Suprapubic skin (tissue), 4 donors: ENCODE measurements around the gene C3orf20. TPM values are rescaled to one million over a fixed set of nuclear protein-coding genes. Genes with fewer than 3 reads are reported as not detected.

Source experiments
- DNase-seq, 2 donors: peaks; one replicate each; pipeline ENCODE4 v3.0.0-alpha.2; 2019; ENCODE audit warnings: low spot score in 2 of 2
- H3K27ac ChIP-seq: fragments of 200-600 bp; sonication (generic); one replicate; pipeline ENCODE4 v1.5.1; 2019
- H3K27me3 ChIP-seq: fragments of 200-600 bp; sonication (generic); one replicate; pipeline ENCODE4 v1.5.1; 2019
- H3K36me3 ChIP-seq: fragments of 200-600 bp; sonication (generic); one replicate; pipeline ENCODE4 v1.5.1; 2019
- H3K4me1 ChIP-seq: fragments of 200-600 bp; sonication (generic); one replicate; pipeline ENCODE4 v1.5.1; 2019
- H3K4me3 ChIP-seq: fragments of 200-600 bp; sonication (generic); one replicate; pipeline ENCODE4 v1.5.1; 2019; ENCODE audit warnings: mild to moderate bottlenecking
- H3K9me3 ChIP-seq: fragments of 200-600 bp; sonication (generic); one replicate; pipeline ENCODE4 v1.5.1; 2019
- CTCF ChIP-seq, 2 donors: fragments of 200-600 bp in 1 of 2; fragments of 450-650 bp in 1 of 2; sonication (generic) in 1 of 2; IDR thresholded peaks; one replicate each; pipeline ENCODE4 v1.5.1; 2016 to 2019; ENCODE audit warnings: antibody characterized with exemption in 2 of 2, mild to moderate bottlenecking in 1 of 2, moderate library complexity in 1 of 2
- EP300 ChIP-seq: sonication (generic); formaldehyde crosslinking; IDR thresholded peaks from one replicate; pipeline ENCODE4 v1.6.1; 2017; ENCODE audit warnings: antibody characterized with exemption
- POLR2A ChIP-seq, 2 donors: fragments of 450-650 bp; IDR thresholded peaks; one replicate each; pipeline ENCODE4 v1.6.1; 2017; ENCODE audit warnings: antibody characterized with exemption in 2 of 2, mild to moderate bottlenecking in 2 of 2, moderate library complexity in 2 of 2
- POLR2AphosphoS5 ChIP-seq, 3 donors: sonication (generic); formaldehyde crosslinking; IDR thresholded peaks; one replicate each; pipeline ENCODE4 v1.6.1; 2017; ENCODE audit warnings: antibody characterized with exemption in 3 of 3
- WGBS: methylation state at CpG from one replicate; pipeline ENCODE4 v1.1.5; 2018; 5-methylcytosine and 5-hydroxymethylcytosine counted together
- total RNA-seq, 4 donors: library from RNA; depleted of rRNA; stranded (reverse); fragments of >200 nt; gene quantifications; one replicate each; pipeline ENCODE4 v1.1.0, GENCODE V29; 2016

The C3orf20 gene
- total RNA-seq, 4 donors from 2014 or later: 0.21 TPM; not detected in 3

GRCh38 chr3:14725013-14725412, 50.1 kb downstream of the C3orf20 start:
- peak in 1 of 2 donors; percentile 67 for DNase-seq

GRCh38 chr3:14725564-14726440, 50.9 kb downstream of the C3orf20 start:
- peaks cover 8% of the 10 kb centered on the region for H3K4me1 ChIP-seq
- H3K4me3 ChIP-seq: no peak overlapping the region
- WGBS: 48% methylated on average over 6 of the region's 9 CpGs
- H3K27me3 ChIP-seq: no peaks in the 10 kb centered on the region
- H3K36me3 ChIP-seq: no peaks in the 10 kb centered on the region
- no peak for DNase-seq
- TF ChIP-seq POLR2AphosphoS5 (IDR thresholded peaks at IDR 0.05) (no peak), EP300 (no peak), CTCF (IDR thresholded peaks at IDR 0.05) (no peak), POLR2A (IDR thresholded peaks at IDR 0.05) (no peak)
- H3K27ac ChIP-seq: no peak overlapping the region
- H3K9me3 ChIP-seq: no peaks in the 10 kb centered on the region

More at GRCh38 chr3:14725013-14725412, 50.1 kb downstream of the C3orf20 start:
- WGBS: 37% methylated on average over 5 of the region's 5 CpGs
- H3K27me3 ChIP-seq: no peaks in the 10 kb centered on the region
- no peaks in the 10 kb centered on the region for H3K36me3 ChIP-seq
- no peaks in the 10 kb centered on the region for H3K9me3 ChIP-seq
- H3K27ac ChIP-seq: no peak overlapping the region
- H3K4me3 ChIP-seq: no peak overlapping the region
- TF ChIP-seq POLR2AphosphoS5 (IDR thresholded peaks at IDR 0.05): no peak
- TF ChIP-seq EP300: no peak
- TF ChIP-seq POLR2A (IDR thresholded peaks at IDR 0.05): no peak
- no peak for TF ChIP-seq CTCF (IDR thresholded peaks at IDR 0.05)
- H3K4me1 ChIP-seq: peaks cover 8% of the 10 kb centered on the region

- no peaks in the 10 kb centered on the region for H3K9me3 ChIP-seq
- no peak overlapping the region for H3K27ac ChIP-seq
- no peak for DNase-seq
- H3K27me3 ChIP-seq: no peaks in the 10 kb centered on the region
- WGBS: 56% methylated on average over 2 of the region's 6 CpGs
- peaks cover 8% of the 10 kb centered on the region for H3K4me1 ChIP-seq
- no peaks in the 10 kb centered on the region for H3K36me3 ChIP-seq
- no peak for TF ChIP-seq CTCF (IDR thresholded peaks at IDR 0.05)
- TF ChIP-seq POLR2AphosphoS5 (IDR thresholded peaks at IDR 0.05): no peak
- no peak for TF ChIP-seq POLR2A (IDR thresholded peaks at IDR 0.05)
- TF ChIP-seq EP300: no peak
- H3K4me3 ChIP-seq: no peak overlapping the region
These were observed 51.5 kb downstream of the C3orf20 start for GRCh38 chr3:14726441-14726780.

- Histone ChIP-seq H3K4me1 (peaks cover 8% of the 10 kb centered on the region), H3K9me3 (no peaks in the 10 kb centered on the region), H3K36me3 (no peaks in the 10 kb centered on the region), H3K4me3 (no peak overlapping the region), H3K27me3 (no peaks in the 10 kb centered on the region), H3K27ac (no peak overlapping the region)
- DNase-seq: no peak
- TF ChIP-seq POLR2A (IDR thresholded peaks at IDR 0.05) (no peak), EP300 (no peak), POLR2AphosphoS5 (IDR thresholded peaks at IDR 0.05) (no peak), CTCF (IDR thresholded peaks at IDR 0.05) (no peak)
- 88% methylated on average over 5 of the region's 5 CpGs for WGBS
These were observed 53.2 kb downstream of the C3orf20 start for GRCh38 chr3:14728113-14728512.

GRCh38 chr3:14730703-14731382, 55.9 kb downstream of the C3orf20 start:
- no peaks in the 10 kb centered on the region for H3K27me3 ChIP-seq
- no peak for DNase-seq
- no peaks in the 10 kb centered on the region for H3K9me3 ChIP-seq
- 87% methylated on average over 6 of the region's 6 CpGs for WGBS
- H3K4me3 ChIP-seq: no peak overlapping the region
- H3K36me3 ChIP-seq: no peaks in the 10 kb centered on the region
- H3K4me1 ChIP-seq: no peaks in the 10 kb centered on the region
- H3K27ac ChIP-seq: no peak overlapping the region
- no peak for TF ChIP-seq POLR2A (IDR thresholded peaks at IDR 0.05)
- TF ChIP-seq EP300: no peak
- TF ChIP-seq POLR2AphosphoS5 (IDR thresholded peaks at IDR 0.05): no peak
- no peak for TF ChIP-seq CTCF (IDR thresholded peaks at IDR 0.05)
